ENCODE results near the gene ARID1B.

DNA sequence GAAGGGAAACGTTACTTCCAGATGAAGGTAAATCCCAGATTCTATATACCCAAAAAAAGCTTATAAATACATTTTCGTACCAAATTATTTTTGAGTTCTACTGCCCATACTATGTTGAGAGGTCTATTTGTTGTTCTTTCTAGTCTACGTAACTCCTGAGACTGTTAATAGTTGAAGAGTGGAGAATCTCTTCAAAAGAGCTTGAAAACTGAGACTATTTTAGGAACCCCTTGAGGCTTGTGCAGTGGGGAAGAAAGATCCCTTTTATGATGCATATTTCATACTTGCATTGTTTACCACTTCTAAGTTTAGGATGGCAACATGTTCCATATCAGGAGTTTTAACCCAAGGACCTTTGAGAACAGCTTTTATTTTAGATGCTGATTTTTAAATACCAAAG, 301.1 kb downstream of the ARID1B start:
- TF ChIP-seq ZMAT3 (CRISPR knock-in tag; conservative IDR thresholded peaks at IDR 0.05) = no peak
- no peak for TF ChIP-seq KAT8 (CRISPR knock-in tag; IDR thresholded peaks at IDR 0.05)
- TF ChIP-seq TAF1 (CRISPR knock-in tag; IDR thresholded peaks at IDR 0.05) = no peak
- no peak for TF ChIP-seq ZNF180 (CRISPR knock-in tag; IDR thresholded peaks at IDR 0.05; ENCODE audit: borderline replicate concordance, low read depth)
- no peak for TF ChIP-seq DR1 (CRISPR knock-in tag; IDR thresholded peaks at IDR 0.05)
- TF ChIP-seq TBP (CRISPR knock-in tag; IDR thresholded peaks at IDR 0.05) = no peak
